Panc1 (cell line): Measurements from ENCODE around the gene TOLLIP. TPM values are rescaled to one million over a fixed set of nuclear protein-coding genes. Genes with fewer than 3 reads are reported as not detected.
A peak's percentile ranks its signal among the peaks of the same experiment; 100 is the strongest.
"Not testable (repeated sequence)": the region's sequence is repeated elsewhere in the genome, so short reads cannot be mapped to it uniquely, and the experiment has no call there.

Experiments
- ATAC-seq: fragments of 200-7000 bp; cut with Tn5 transposase; 2 replicates; pipeline ENCODE4 v1.9.1; 2020; ENCODE audit warnings: mild to moderate bottlenecking, moderate library complexity
- BruUV-seq: library from RNA; stranded (reverse); fragments of 400-500 nt; replicated peaks from 2 replicates; lab custom pipeline; 2021; lab: Mats Ljungman, UMichigan
- CTCF ChIA-PET: fragments of 300-600 bp; sonication (Branson Sonifier 250); formaldehyde crosslinking; loops from one replicate; lab custom pipeline; 2022; ENCODE audit warnings: antibody characterized with exemption; lab: Charles Lee
- POLR2A ChIA-PET: fragments of 300-600 bp; sonication (Branson Sonifier 250); formaldehyde crosslinking; loops from one replicate; lab custom pipeline; 2022; ENCODE audit warnings: antibody characterized with exemption; lab: Charles Lee
- DNase-seq: peaks from one replicate; pipeline ENCODE4 v3.0.0-alpha.2; 2010; ENCODE audit warnings: low read depth, low spot score
- H3K27ac ChIP-seq: 2 replicates; pipeline ENCODE4 v1.5.1; 2011; ENCODE audit warnings: mild to moderate bottlenecking, low read length, inconsistent platforms
- H3K27me3 ChIP-seq: fragments of 200-500 bp; sonication (Bioruptor generic); 2 replicates; pipeline ENCODE4 v1.6.0; 2014; ENCODE audit warnings: low read length, inconsistent platforms; ENCODE audit not compliant: control insufficient read depth, insufficient read depth
- H3K36me3 ChIP-seq: fragments of 200-500 bp; sonication (Bioruptor generic); 2 replicates; pipeline ENCODE4 v1.5.1; 2014; ENCODE audit warnings: inconsistent platforms, mild to moderate bottlenecking, low read length, moderate library complexity; ENCODE audit not compliant: control insufficient read depth, insufficient read depth
- H3K4me1 ChIP-seq: 2 replicates; pipeline ENCODE4 v1.5.1; 2011; ENCODE audit warnings: inconsistent platforms, mild to moderate bottlenecking, low read length, moderate library complexity; ENCODE audit not compliant: control insufficient read depth, insufficient read depth
- H3K4me3 ChIP-seq, 2 experiments: 2 replicates each; pipeline ENCODE4 v1.5.1; 2011 to 2012; ENCODE audit warnings: low read depth in 2 of 2, low read length in 2 of 2, mild to moderate bottlenecking in 2 of 2, inconsistent platforms in 1 of 2, moderate library complexity in 1 of 2
- H3K9me3 ChIP-seq: fragments of 200-500 bp; sonication (Bioruptor generic); 2 replicates; pipeline ENCODE4 v1.5.1; 2014; ENCODE audit warnings: low read depth, mild to moderate bottlenecking, inconsistent platforms, low read length, moderate library complexity; ENCODE audit not compliant: control insufficient read depth, insufficient read depth
- CTCF ChIP-seq: fragments of 450-650 bp; IDR thresholded peaks from 2 replicates; pipeline ENCODE4 v1.5.1; 2017; ENCODE audit warnings: mild to moderate bottlenecking
- POLR2AphosphoS5 ChIP-seq: IDR thresholded peaks from 2 replicates; pipeline ENCODE4 v1.6.1; 2012; ENCODE audit warnings: mild to moderate bottlenecking, low read depth, low read length, moderate library complexity
- SIN3A ChIP-seq: IDR thresholded peaks from 2 replicates; pipeline ENCODE4 v1.6.1; 2012; ENCODE audit warnings: low read depth, mild to moderate bottlenecking, low read length, moderate library complexity, borderline replicate concordance; ENCODE audit not compliant: insufficient read depth
- TCF7L2 ChIP-seq: IDR thresholded peaks from 2 replicates; pipeline ENCODE4 v1.6.1; 2011; ENCODE audit warnings: mild to moderate bottlenecking, low read depth, low read length, inconsistent platforms
- in situ Hi-C: cut with HindIII; loops from 2 replicates; pipeline ENCODE4 v1.10.0; 2016; ENCODE audit warnings: low sequenced_read_pairs, low pct_unique_long_range_greater_than_20kb
- intact Hi-C: fragments of 100-400 bp; cut with micrococcal nuclease; formaldehyde crosslinking; loops from one replicate; pipeline ENCODE4 v1.10.0; 2022; ENCODE audit not compliant: unreplicated experiment
- total RNA-seq: library from RNA; stranded (reverse); gene quantifications from one replicate; pipeline ENCODE4 v1.2.1, GENCODE V29; 2021; ENCODE audit not compliant: unreplicated experiment
- TF ChIP-seq, protein P1 (sequence below), 2 experiments: IDR thresholded peaks; 2 replicates each; pipeline ENCODE4 v1.6.1; 2011 to 2012; ENCODE audit warnings: low read depth in 2 of 2, control low read depth in 1 of 2, low read length in 1 of 2, mild to moderate bottlenecking in 1 of 2, moderate library complexity in 1 of 2; ENCODE audit not compliant: insufficient read depth in 1 of 2

Gene TOLLIP
- total RNA-seq, 1 experiment from 2014 or later = 141 TPM

DNA sequence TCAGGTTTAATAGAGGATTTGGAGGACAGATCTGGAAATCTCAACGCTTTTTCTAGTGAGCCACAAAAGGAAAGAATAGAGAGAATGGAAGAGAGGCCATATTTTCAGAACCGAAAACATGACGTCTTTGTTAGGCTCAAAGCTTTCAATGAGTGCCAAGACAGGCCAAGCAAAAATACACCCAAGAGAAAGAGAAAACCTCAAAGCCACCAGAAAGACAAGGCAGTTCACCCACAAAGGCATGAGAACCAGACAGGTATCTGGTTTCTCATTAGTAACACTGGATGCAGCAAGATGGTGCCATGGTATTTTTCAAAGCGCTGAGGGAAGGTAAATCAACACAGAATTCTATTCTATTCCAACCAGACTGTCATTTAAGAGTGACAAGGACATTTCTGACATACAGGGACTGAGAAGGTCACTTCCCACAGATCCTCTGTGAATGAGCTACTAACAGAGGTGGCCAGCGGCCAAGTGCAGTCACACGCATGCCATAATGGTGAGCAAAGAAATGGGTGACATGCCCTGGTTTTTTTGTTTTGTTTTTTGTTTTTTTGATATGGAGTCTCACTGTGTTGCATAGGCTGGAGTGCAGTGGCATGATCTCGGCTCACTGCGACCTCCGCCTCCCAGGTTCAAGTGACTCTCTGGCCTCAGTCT lies 41.9 kb downstream of the TOLLIP start:
- no peak overlapping the region for H3K4me3 ChIP-seq
- DNase-seq (no peak), ATAC-seq (no peak)
- TF ChIP-seq CTCF (no peak), SIN3A (no peak), TCF7L2 (no peak), POLR2AphosphoS5 (no peak)
- TF ChIP-seq, protein P1, sequence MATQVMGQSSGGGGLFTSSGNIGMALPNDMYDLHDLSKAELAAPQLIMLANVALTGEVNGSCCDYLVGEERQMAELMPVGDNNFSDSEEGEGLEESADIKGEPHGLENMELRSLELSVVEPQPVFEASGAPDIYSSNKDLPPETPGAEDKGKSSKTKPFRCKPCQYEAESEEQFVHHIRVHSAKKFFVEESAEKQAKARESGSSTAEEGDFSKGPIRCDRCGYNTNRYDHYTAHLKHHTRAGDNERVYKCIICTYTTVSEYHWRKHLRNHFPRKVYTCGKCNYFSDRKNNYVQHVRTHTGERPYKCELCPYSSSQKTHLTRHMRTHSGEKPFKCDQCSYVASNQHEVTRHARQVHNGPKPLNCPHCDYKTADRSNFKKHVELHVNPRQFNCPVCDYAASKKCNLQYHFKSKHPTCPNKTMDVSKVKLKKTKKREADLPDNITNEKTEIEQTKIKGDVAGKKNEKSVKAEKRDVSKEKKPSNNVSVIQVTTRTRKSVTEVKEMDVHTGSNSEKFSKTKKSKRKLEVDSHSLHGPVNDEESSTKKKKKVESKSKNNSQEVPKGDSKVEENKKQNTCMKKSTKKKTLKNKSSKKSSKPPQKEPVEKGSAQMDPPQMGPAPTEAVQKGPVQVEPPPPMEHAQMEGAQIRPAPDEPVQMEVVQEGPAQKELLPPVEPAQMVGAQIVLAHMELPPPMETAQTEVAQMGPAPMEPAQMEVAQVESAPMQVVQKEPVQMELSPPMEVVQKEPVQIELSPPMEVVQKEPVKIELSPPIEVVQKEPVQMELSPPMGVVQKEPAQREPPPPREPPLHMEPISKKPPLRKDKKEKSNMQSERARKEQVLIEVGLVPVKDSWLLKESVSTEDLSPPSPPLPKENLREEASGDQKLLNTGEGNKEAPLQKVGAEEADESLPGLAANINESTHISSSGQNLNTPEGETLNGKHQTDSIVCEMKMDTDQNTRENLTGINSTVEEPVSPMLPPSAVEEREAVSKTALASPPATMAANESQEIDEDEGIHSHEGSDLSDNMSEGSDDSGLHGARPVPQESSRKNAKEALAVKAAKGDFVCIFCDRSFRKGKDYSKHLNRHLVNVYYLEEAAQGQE (IDR thresholded peaks at IDR 0.05; ENCODE audit: insufficient read depth in 1 of 2, low read depth in 2 of 2, low read length in 1 of 2) = no peak
- H3K9me3 ChIP-seq = no peaks in the 10 kb centered on the region
- intact Hi-C loops = no loop called here
- CTCF ChIA-PET = no interaction called here
- no peak overlapping the region for H3K27ac ChIP-seq
- in situ Hi-C loops = no loop called here
- POLR2A ChIA-PET = no interaction called here
- H3K36me3 ChIP-seq = no peaks in the 10 kb centered on the region
- no peaks in the 10 kb centered on the region for H3K27me3 ChIP-seq
- no TSS peak for BruUV-seq
- H3K4me1 ChIP-seq = peaks cover 6% of the 10 kb centered on the region

DNA sequence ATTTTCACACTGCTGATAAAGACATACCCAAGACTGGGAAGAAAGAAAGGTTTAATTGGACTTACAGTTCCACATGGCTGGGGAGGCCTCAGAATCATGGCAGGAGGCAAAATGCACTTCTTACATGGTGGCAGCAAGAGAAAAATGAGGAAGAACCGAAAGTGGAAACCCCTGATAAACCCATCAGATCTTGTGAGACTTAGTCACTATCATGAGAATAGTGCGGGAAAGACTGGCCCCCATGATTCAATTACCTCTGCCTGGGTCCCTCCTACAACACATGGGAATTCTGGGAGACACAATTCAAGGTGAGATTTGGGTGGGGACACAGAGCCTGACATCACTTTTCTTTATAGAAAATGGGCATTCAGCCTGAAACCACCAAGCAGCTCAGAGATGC lies 42.5 kb downstream of the TOLLIP start:
- intact Hi-C loops, H3K4me3 ChIP-seq, DNase-seq, ATAC-seq, H3K4me1 ChIP-seq, CTCF ChIA-PET, H3K36me3 ChIP-seq, BruUV-seq, H3K27me3 ChIP-seq, in situ Hi-C loops, H3K27ac ChIP-seq, POLR2A ChIA-PET, H3K9me3 ChIP-seq: not testable (repeated sequence)

DNA sequence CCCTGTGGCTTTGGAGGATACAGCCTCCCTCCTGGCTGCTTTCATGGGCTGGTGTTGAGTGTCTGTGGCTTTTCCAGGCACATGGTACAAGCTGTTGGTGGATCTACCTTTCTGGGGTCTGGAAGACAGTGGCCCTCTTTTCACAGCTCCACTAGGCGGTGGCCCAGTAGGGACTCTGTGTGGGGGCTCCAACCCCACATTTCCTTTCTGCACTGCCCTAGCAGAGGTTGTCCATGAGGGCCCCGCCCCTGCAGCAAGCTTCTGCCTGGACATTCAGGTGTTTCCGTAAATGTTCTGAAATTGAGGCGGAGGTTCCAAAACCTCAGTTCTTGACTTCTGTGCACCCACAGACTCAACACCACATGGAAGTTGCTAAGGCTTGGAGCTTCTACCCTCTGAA lies 44.0 kb downstream of the TOLLIP start:
- H3K27me3 ChIP-seq, DNase-seq, ATAC-seq, H3K27ac ChIP-seq, H3K4me3 ChIP-seq, POLR2A ChIA-PET, intact Hi-C loops, BruUV-seq, in situ Hi-C loops, H3K9me3 ChIP-seq, H3K36me3 ChIP-seq, CTCF ChIA-PET: not testable (repeated sequence)
- H3K4me1 ChIP-seq = peaks cover 14% of the 10 kb centered on the region

DNA sequence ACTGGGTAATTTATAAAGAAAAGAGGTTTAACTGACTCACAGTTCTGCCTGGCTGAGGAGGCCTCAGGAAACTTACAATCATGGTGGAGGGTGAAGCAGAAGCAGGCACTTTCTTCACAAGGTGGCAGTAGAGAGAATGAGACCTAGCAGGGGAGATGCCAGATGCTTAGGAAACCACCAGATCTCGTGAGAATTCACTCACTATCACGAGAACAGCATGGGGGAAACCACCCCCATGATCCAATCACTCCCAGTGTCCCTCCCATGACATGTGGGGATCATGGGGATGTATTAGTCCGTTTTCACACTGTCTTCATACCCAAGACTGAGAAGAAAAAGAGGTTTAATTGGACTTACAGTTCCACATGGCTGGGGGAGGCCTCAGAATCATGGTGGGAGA lies 45.0 kb downstream of the TOLLIP start:
- POLR2A ChIA-PET, ATAC-seq, H3K4me3 ChIP-seq, in situ Hi-C loops, BruUV-seq, H3K27ac ChIP-seq, CTCF ChIA-PET, H3K36me3 ChIP-seq, H3K9me3 ChIP-seq, intact Hi-C loops, H3K27me3 ChIP-seq: not testable (repeated sequence)
- H3K4me1 ChIP-seq = peaks cover 15% of the 10 kb centered on the region
- DNase-seq = peak; percentile 59
